ENCODE data around the gene RGS4. TPM values are rescaled to one million over a fixed set of nuclear protein-coding genes. Genes with fewer than 3 reads are reported as not detected.

Gene RGS4
- total RNA-seq, 2 experiments from 2014 or later = not detected

GRCh38 chr1:163094589-163094988, 25.4 kb downstream of the RGS4 start:
- no peak for ATAC-seq (ENCODE audit: low read depth)
- Mint-ChIP-seq H3K36me3 (no peaks in the 10 kb centered on the region), H3K27ac (no peak overlapping the region), H3K4me1 (no peaks in the 10 kb centered on the region), H3K4me3 (no peak overlapping the region), H3K27me3 (peaks cover 2% of the 10 kb centered on the region), H3K9me3 (no peaks in the 10 kb centered on the region)
- no peak for DNase-seq
- POLR2A ChIA-PET = no interaction called here

- Mint-ChIP-seq H3K27ac (no peak overlapping the region), H3K27me3 (peaks cover 2% of the 10 kb centered on the region), H3K9me3 (no peaks in the 10 kb centered on the region), H3K4me1 (no peaks in the 10 kb centered on the region), H3K36me3 (no peaks in the 10 kb centered on the region), H3K4me3 (no peak overlapping the region)
- ATAC-seq (ENCODE audit: low read depth) (no peak), DNase-seq (no peak)
- POLR2A ChIA-PET = no interaction called here
Observed at GRCh38 chr1:163095213-163095612, 26.1 kb downstream of the RGS4 start.

GRCh38 chr1:163102590-163102989, 33.4 kb downstream of the RGS4 start:
- DNase-seq = no peak
- Mint-ChIP-seq H3K4me1 (no peaks in the 10 kb centered on the region), H3K9me3 (no peaks in the 10 kb centered on the region), H3K27ac (no peak overlapping the region), H3K4me3 (no peak overlapping the region), H3K27me3 (peaks cover 5% of the 10 kb centered on the region), H3K36me3 (no peaks in the 10 kb centered on the region)
- no peak for ATAC-seq (ENCODE audit: low read depth)
- POLR2A ChIA-PET = no interaction called here

- H3K36me3 Mint-ChIP-seq = no peaks in the 10 kb centered on the region
- no peaks in the 10 kb centered on the region for H3K4me1 Mint-ChIP-seq
- H3K9me3 Mint-ChIP-seq = no peaks in the 10 kb centered on the region
- DNase-seq (no peak), ATAC-seq (ENCODE audit: low read depth) (no peak)
- peaks cover 5% of the 10 kb centered on the region for H3K27me3 Mint-ChIP-seq
- no peak overlapping the region for H3K27ac Mint-ChIP-seq
- no peak overlapping the region for H3K4me3 Mint-ChIP-seq
- POLR2A ChIA-PET = no interaction called here
Observed at GRCh38 chr1:163104385-163105099, 35.4 kb downstream of the RGS4 start.

GRCh38 chr1:163106364-163106987, 37.3 kb downstream of the RGS4 start:
- POLR2A ChIA-PET = no interaction called here
- DNase-seq (no peak), ATAC-seq (ENCODE audit: low read depth) (no peak)
- H3K36me3 Mint-ChIP-seq = no peaks in the 10 kb centered on the region
- H3K27ac Mint-ChIP-seq = no peak overlapping the region
- no peaks in the 10 kb centered on the region for H3K4me1 Mint-ChIP-seq
- no peaks in the 10 kb centered on the region for H3K9me3 Mint-ChIP-seq
- peaks cover 5% of the 10 kb centered on the region for H3K27me3 Mint-ChIP-seq
- H3K4me3 Mint-ChIP-seq = no peak overlapping the region

- ATAC-seq (ENCODE audit: low read depth) (no peak), DNase-seq (no peak)
- Mint-ChIP-seq H3K36me3 (no peaks in the 10 kb centered on the region), H3K27me3 (peaks cover 5% of the 10 kb centered on the region), H3K4me3 (no peak overlapping the region), H3K4me1 (no peaks in the 10 kb centered on the region), H3K27ac (no peak overlapping the region), H3K9me3 (no peaks in the 10 kb centered on the region)
- POLR2A ChIA-PET = no interaction called here
Observed at GRCh38 chr1:163107655-163108054, 38.5 kb downstream of the RGS4 start.

GRCh38 chr1:163115887-163116286, 46.7 kb downstream of the RGS4 start:
- DNase-seq (no peak), ATAC-seq (ENCODE audit: low read depth) (no peak)
- Mint-ChIP-seq H3K9me3 (peaks cover 2% of the 10 kb centered on the region), H3K36me3 (no peaks in the 10 kb centered on the region), H3K4me1 (no peaks in the 10 kb centered on the region), H3K4me3 (no peak overlapping the region), H3K27me3 (peaks cover 7% of the 10 kb centered on the region), H3K27ac (no peak overlapping the region)
- POLR2A ChIA-PET = no interaction called here

- ATAC-seq (ENCODE audit: low read depth) = no peak
- Mint-ChIP-seq H3K36me3 (no peaks in the 10 kb centered on the region), H3K9me3 (peaks cover 2% of the 10 kb centered on the region), H3K4me3 (no peak overlapping the region), H3K4me1 (no peaks in the 10 kb centered on the region), H3K27me3 (peaks cover 15% of the 10 kb centered on the region), H3K27ac (no peak overlapping the region)
- POLR2A ChIA-PET = no interaction called here
- no peak for DNase-seq
Observed at GRCh38 chr1:163119707-163120106, 50.5 kb downstream of the RGS4 start.

- peaks cover 2% of the 10 kb centered on the region for H3K9me3 Mint-ChIP-seq
- POLR2A ChIA-PET = no interaction called here
- H3K4me1 Mint-ChIP-seq = no peaks in the 10 kb centered on the region
- no peak overlapping the region for H3K27ac Mint-ChIP-seq
- H3K27me3 Mint-ChIP-seq = peaks cover 10% of the 10 kb centered on the region
- no peak for ATAC-seq (ENCODE audit: low read depth)
- no peak for DNase-seq
- H3K36me3 Mint-ChIP-seq = no peaks in the 10 kb centered on the region
- H3K4me3 Mint-ChIP-seq = no peak overlapping the region
Observed at GRCh38 chr1:163120372-163120771, 51.2 kb downstream of the RGS4 start.

- Mint-ChIP-seq H3K27me3 (peaks cover 8% of the 10 kb centered on the region), H3K9me3 (no peaks in the 10 kb centered on the region), H3K27ac (no peak overlapping the region), H3K4me1 (no peaks in the 10 kb centered on the region), H3K36me3 (no peaks in the 10 kb centered on the region), H3K4me3 (no peak overlapping the region)
- DNase-seq (no peak), ATAC-seq (ENCODE audit: low read depth) (no peak)
- POLR2A ChIA-PET = no interaction called here
Observed at GRCh38 chr1:163124812-163125211, 55.7 kb downstream of the RGS4 start.

Other genes with a start within 250 kb of the RGS4 start
- not detected for gene CCDC190, start 208.2 kb upstream of the RGS4 start, total RNA-seq
- gene RGS5, start 133.6 kb downstream of the RGS4 start, total RNA-seq = 1 to 10 TPM; 4.1 to 4.4 TPM

Measured in activated naive CD8-positive, alpha-beta T cell treated with anti-CD3 and anti-CD28 coated beads, Interleukin-2, amount 10 ng/mL, durations not matched to agents 7 days and 5 days (primary cell).